ENCODE results near the gene MIEF1.

MIEF1 gene

GRCh38 chr22:39480557-39480956 is 21.5 kb upstream of the MIEF1 start:
- Histone ChIP-seq H3K9ac (ENCODE audit: low read depth, low read length) (no peak overlapping the region), H3K36me3 (ENCODE audit: control insufficient read depth, insufficient read depth, low read length) (no peaks in the 10 kb centered on the region), H3K4me3 (ENCODE audit: low read depth, low read length) (no peak overlapping the region)

GRCh38 chr22:39481054-39481453 is 21.0 kb upstream of the MIEF1 start:
- Histone ChIP-seq H3K9ac (ENCODE audit: low read depth, low read length) (no peak overlapping the region), H3K27ac (ENCODE audit: low read depth, low read length) (no peak overlapping the region), H3K9me3 (ENCODE audit: control insufficient read depth, insufficient read depth, low read length) (no peaks in the 10 kb centered on the region)

More at GRCh38 chr22:39480557-39480956, 21.5 kb upstream of the MIEF1 start:
- no peaks in the 10 kb centered on the region for H3K9me3 ChIP-seq (ENCODE audit: control insufficient read depth, insufficient read depth, low read length)
- H3K27ac ChIP-seq (ENCODE audit: low read depth, low read length) = no peak overlapping the region
- no peaks in the 10 kb centered on the region for H3K4me1 ChIP-seq (ENCODE audit: control insufficient read depth, insufficient read depth, low read length)
- H3K27me3 ChIP-seq (ENCODE audit: control insufficient read depth, insufficient read depth, low read length) = no peaks in the 10 kb centered on the region

GRCh38 chr22:39481595-39481994 is 20.5 kb upstream of the MIEF1 start:
- no peaks in the 10 kb centered on the region for H3K4me1 ChIP-seq (ENCODE audit: control insufficient read depth, insufficient read depth, low read length)
- no peaks in the 10 kb centered on the region for H3K9me3 ChIP-seq (ENCODE audit: control insufficient read depth, insufficient read depth, low read length)
- H3K27me3 ChIP-seq (ENCODE audit: control insufficient read depth, insufficient read depth, low read length) = no peaks in the 10 kb centered on the region
- H3K4me3 ChIP-seq (ENCODE audit: low read depth, low read length) = no peak overlapping the region
- no peak overlapping the region for H3K27ac ChIP-seq (ENCODE audit: low read depth, low read length)
- H3K9ac ChIP-seq (ENCODE audit: low read depth, low read length) = no peak overlapping the region
- H3K36me3 ChIP-seq (ENCODE audit: control insufficient read depth, insufficient read depth, low read length) = no peaks in the 10 kb centered on the region

More at GRCh38 chr22:39481054-39481453, 21.0 kb upstream of the MIEF1 start:
- Histone ChIP-seq H3K27me3 (ENCODE audit: control insufficient read depth, insufficient read depth, low read length) (no peaks in the 10 kb centered on the region), H3K4me1 (ENCODE audit: control insufficient read depth, insufficient read depth, low read length) (no peaks in the 10 kb centered on the region), H3K4me3 (ENCODE audit: low read depth, low read length) (no peak overlapping the region), H3K36me3 (ENCODE audit: control insufficient read depth, insufficient read depth, low read length) (no peaks in the 10 kb centered on the region)

- H3K27me3 ChIP-seq (ENCODE audit: control insufficient read depth, insufficient read depth, low read length) = no peaks in the 10 kb centered on the region
- H3K9ac ChIP-seq (ENCODE audit: low read depth, low read length) = no peak overlapping the region
- no peaks in the 10 kb centered on the region for H3K4me1 ChIP-seq (ENCODE audit: control insufficient read depth, insufficient read depth, low read length)
- no peaks in the 10 kb centered on the region for H3K36me3 ChIP-seq (ENCODE audit: control insufficient read depth, insufficient read depth, low read length)
- no peaks in the 10 kb centered on the region for H3K9me3 ChIP-seq (ENCODE audit: control insufficient read depth, insufficient read depth, low read length)
- H3K4me3 ChIP-seq (ENCODE audit: low read depth, low read length) = no peak overlapping the region
- no peak overlapping the region for H3K27ac ChIP-seq (ENCODE audit: low read depth, low read length)
Measured at GRCh38 chr22:39482768-39483167, 19.3 kb upstream of the MIEF1 start.

GRCh38 chr22:39486951-39487825 is 14.9 kb upstream of the MIEF1 start:
- Histone ChIP-seq H3K36me3 (ENCODE audit: control insufficient read depth, insufficient read depth, low read length) (no peaks in the 10 kb centered on the region), H3K27ac (ENCODE audit: low read depth, low read length) (no peak overlapping the region)

GRCh38 chr22:39487826-39488520 is 14.1 kb upstream of the MIEF1 start:
- H3K4me1 ChIP-seq (ENCODE audit: control insufficient read depth, insufficient read depth, low read length) = peaks cover 4% of the 10 kb centered on the region; the same call in 1 of the 2 replicates
- H3K27me3 ChIP-seq (ENCODE audit: control insufficient read depth, insufficient read depth, low read length) = no peaks in the 10 kb centered on the region
- no peak overlapping the region for H3K27ac ChIP-seq (ENCODE audit: low read depth, low read length)
- H3K9me3 ChIP-seq (ENCODE audit: control insufficient read depth, insufficient read depth, low read length) = no peaks in the 10 kb centered on the region
- no peak overlapping the region for H3K4me3 ChIP-seq (ENCODE audit: low read depth, low read length)
- H3K36me3 ChIP-seq (ENCODE audit: control insufficient read depth, insufficient read depth, low read length) = no peaks in the 10 kb centered on the region
- no peak overlapping the region for H3K9ac ChIP-seq (ENCODE audit: low read depth, low read length)

More at GRCh38 chr22:39486951-39487825, 14.9 kb upstream of the MIEF1 start:
- Histone ChIP-seq H3K27me3 (ENCODE audit: control insufficient read depth, insufficient read depth, low read length) (no peaks in the 10 kb centered on the region), H3K9me3 (ENCODE audit: control insufficient read depth, insufficient read depth, low read length) (no peaks in the 10 kb centered on the region), H3K4me1 (ENCODE audit: control insufficient read depth, insufficient read depth, low read length) (peaks cover 4% of the 10 kb centered on the region; the same call in 1 of the 2 replicates), H3K4me3 (ENCODE audit: low read depth, low read length) (no peak overlapping the region), H3K9ac (ENCODE audit: low read depth, low read length) (no peak overlapping the region)

GRCh38 chr22:39488563-39489083 is 13.5 kb upstream of the MIEF1 start:
- Histone ChIP-seq H3K27ac (ENCODE audit: low read depth, low read length) (no peak overlapping the region), H3K9me3 (ENCODE audit: control insufficient read depth, insufficient read depth, low read length) (no peaks in the 10 kb centered on the region), H3K27me3 (ENCODE audit: control insufficient read depth, insufficient read depth, low read length) (0 out of 2 replicates have a peak, but pooled peaks cover 3% of the 10 kb centered on the region), H3K9ac (ENCODE audit: low read depth, low read length) (no peak overlapping the region), H3K4me3 (ENCODE audit: low read depth, low read length) (no peak overlapping the region), H3K36me3 (ENCODE audit: control insufficient read depth, insufficient read depth, low read length) (no peaks in the 10 kb centered on the region), H3K4me1 (ENCODE audit: control insufficient read depth, insufficient read depth, low read length) (peaks cover 4% of the 10 kb centered on the region; the same call in 1 of the 2 replicates)

- Histone ChIP-seq H3K36me3 (ENCODE audit: control insufficient read depth, insufficient read depth, low read length) (no peaks in the 10 kb centered on the region), H3K9me3 (ENCODE audit: control insufficient read depth, insufficient read depth, low read length) (no peaks in the 10 kb centered on the region), H3K4me1 (ENCODE audit: control insufficient read depth, insufficient read depth, low read length) (peaks cover 4% of the 10 kb centered on the region; the same call in 1 of the 2 replicates), H3K4me3 (ENCODE audit: low read depth, low read length) (0 out of 2 replicates have a peak overlapping the region, but pooled peaks have one; percentile 18), H3K27me3 (ENCODE audit: control insufficient read depth, insufficient read depth, low read length) (peaks cover 9% of the 10 kb centered on the region; the same call in 1 of the 2 replicates), H3K9ac (ENCODE audit: low read depth, low read length) (no peak overlapping the region), H3K27ac (ENCODE audit: low read depth, low read length) (no peak overlapping the region)
Measured at GRCh38 chr22:39489094-39490068, 12.7 kb upstream of the MIEF1 start.

- Histone ChIP-seq H3K4me3 (ENCODE audit: low read depth, low read length) (0 out of 2 replicates have a peak overlapping the region, but pooled peaks have one; percentile 18), H3K4me1 (ENCODE audit: control insufficient read depth, insufficient read depth, low read length) (peaks cover 4% of the 10 kb centered on the region; the same call in 1 of the 2 replicates), H3K27me3 (ENCODE audit: control insufficient read depth, insufficient read depth, low read length) (peaks cover 15% of the 10 kb centered on the region; the same call in 1 of the 2 replicates), H3K27ac (ENCODE audit: low read depth, low read length) (no peak overlapping the region), H3K9ac (ENCODE audit: low read depth, low read length) (no peak overlapping the region), H3K9me3 (ENCODE audit: control insufficient read depth, insufficient read depth, low read length) (no peaks in the 10 kb centered on the region), H3K36me3 (ENCODE audit: control insufficient read depth, insufficient read depth, low read length) (no peaks in the 10 kb centered on the region)
Measured at GRCh38 chr22:39490135-39490798, 11.8 kb upstream of the MIEF1 start.
